Adipose tissue (tissue), 3 donors: ENCODE measurements around the gene COX6B2. TPM values are rescaled to one million over a fixed set of nuclear protein-coding genes. Genes with fewer than 3 reads are reported as not detected.
"Not testable (repeated sequence)": the region's sequence is repeated elsewhere in the genome, so short reads cannot be mapped to it uniquely, and the experiment has no call there.

Source experiments
- H3K27ac ChIP-seq: one replicate; pipeline ENCODE4 v1.5.1; 2013; ENCODE audit warnings: low read depth, low read length
- WGBS, 3 donors: extraction: QIAGEN DNeasy Blood & Tissue Kit; methylation state at CpG; one replicate each; pipeline ENCODE4 v1.1.7; 2013; 5-methylcytosine and 5-hydroxymethylcytosine counted together
- polyA plus RNA-seq, 3 donors: library from polyadenylated mRNA; stranded (reverse); fragments of 200-250 nt; gene quantifications; one replicate each; pipeline ENCODE4 v1.2.3, GENCODE V29; 2013
- donor health status: healthy with polysubstance abuse.
- donor health status: Bipolar disorder and iron deficiency.
- donor health status: healthy.

Gene COX6B2
- polyA plus RNA-seq, 3 donors = 0.03 to 0.06 TPM; not detected in 1

DNA sequence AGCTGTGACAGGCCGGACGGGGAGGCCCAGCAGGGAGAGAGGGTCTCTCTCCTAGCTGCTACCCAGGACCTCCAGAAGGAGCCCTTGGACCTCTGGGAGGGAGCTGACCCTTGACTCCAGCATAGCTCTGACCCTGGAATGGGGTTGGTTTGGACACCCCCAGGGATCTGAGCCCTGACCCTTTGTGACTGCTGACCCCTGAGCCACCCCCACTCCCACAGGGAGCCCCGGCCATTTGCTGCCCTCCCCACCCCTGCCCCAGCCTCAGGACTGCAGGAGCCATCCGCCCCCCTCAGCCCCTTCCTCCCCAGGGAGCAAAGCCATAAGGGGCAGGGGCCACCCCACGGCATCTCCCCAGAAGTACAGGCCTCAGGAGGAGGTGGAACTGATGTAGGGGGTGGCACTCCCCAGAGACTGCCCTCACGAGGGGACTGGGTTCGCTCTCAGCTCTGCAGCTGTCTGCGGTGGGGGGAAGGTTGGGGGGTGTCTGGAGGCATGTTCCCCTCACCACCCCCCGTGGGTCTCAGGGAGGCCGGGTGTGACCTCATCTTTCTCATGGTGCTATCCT lies 7.0 kb downstream of the COX6B2 start:
- no peak overlapping the region for H3K27ac ChIP-seq
- 81 to 85% (median 84%) methylated on average over 10 of the region's 10 CpGs for WGBS, 3 donors

DNA sequence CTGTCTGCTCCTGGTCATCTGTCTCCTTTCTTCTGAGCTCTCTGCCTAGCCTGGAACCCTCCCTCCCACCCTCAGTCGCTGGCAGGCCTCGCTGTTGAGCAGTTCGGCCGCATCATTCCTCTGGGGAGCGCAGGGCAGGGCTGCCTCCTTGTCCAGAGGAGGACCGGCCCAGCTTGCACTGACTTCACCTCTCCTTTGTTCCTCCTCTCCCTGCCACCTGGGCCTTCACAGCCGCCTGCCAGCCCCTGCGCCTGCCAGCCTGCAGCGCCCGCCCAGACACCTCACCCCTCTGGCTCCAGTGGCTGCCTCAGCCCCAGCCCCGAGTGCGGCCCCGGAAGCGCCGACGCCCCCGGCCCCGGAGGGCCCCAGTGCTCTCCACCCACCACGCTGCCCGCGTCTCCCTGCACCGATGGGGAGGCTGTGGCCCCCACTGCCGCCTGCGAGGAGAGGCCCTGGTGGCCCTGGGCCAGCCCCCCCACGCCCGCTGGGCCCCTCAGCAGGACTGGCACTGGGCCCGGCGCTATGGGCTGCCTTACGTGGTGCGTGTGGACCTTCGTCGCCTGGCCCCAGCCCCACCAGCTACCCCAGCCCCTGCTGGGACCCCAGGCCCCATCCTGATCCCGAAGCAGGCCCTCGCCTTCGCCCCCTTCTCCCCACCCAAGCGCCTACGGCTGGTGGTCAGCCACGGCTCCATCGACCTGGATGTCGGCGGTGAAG lies 7.6 kb downstream of the COX6B2 start:
- WGBS, 3 donors = 73 to 89% (median 76%) methylated on average over 36 to 41 of the region's 41 CpGs

DNA sequence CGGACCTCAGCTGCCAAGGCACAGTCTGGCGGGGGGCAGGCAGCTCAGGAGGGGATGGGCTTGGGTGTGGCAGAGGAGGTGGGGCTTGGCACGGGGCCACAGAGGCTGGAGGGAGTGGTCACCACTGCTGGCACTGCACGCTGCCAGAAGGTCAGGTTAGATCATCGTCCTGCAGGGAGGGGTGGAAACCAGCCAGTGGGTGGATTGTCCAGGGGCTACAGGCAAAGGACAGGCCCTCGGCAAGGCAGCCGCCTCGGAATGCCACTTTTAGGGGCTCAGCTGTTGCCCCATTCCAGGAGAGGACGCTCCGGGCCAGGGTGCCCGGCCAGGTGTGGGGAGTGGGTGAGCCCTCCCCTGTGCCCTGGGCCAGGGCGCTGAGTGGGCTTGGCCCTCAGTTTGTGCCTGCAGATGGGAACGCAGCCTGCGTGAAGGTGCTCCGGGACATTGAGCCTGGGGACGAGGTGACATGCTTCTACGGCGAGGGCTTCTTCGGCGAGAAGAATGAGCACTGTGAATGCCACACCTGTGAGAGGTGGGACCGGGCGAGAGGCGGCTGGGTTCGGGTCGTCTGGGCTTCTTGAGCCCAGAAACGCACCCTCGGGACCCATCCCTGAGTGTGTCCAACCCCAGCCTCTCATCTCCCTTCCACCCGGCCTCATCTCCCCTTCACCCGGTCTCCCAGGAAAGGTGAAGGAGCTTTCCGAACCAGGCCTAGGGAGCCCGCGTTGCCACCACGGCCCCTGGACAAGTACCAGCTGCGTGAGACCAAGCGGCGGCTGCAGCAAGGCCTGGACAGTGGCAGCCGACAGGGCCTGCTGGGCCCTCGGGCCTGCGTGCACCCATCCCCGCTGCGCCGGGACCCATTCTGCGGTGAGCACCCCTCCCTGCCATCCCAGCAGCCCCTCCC lies 8.4 kb downstream of the COX6B2 start:
- 74 to 85% (median 75%) methylated on average over 39 to 43 of the region's 43 CpGs for WGBS, 3 donors
- no peak overlapping the region for H3K27ac ChIP-seq

More for the DNA sequence above, 7.6 kb downstream of the COX6B2 start:
- no peak overlapping the region for H3K27ac ChIP-seq

DNA sequence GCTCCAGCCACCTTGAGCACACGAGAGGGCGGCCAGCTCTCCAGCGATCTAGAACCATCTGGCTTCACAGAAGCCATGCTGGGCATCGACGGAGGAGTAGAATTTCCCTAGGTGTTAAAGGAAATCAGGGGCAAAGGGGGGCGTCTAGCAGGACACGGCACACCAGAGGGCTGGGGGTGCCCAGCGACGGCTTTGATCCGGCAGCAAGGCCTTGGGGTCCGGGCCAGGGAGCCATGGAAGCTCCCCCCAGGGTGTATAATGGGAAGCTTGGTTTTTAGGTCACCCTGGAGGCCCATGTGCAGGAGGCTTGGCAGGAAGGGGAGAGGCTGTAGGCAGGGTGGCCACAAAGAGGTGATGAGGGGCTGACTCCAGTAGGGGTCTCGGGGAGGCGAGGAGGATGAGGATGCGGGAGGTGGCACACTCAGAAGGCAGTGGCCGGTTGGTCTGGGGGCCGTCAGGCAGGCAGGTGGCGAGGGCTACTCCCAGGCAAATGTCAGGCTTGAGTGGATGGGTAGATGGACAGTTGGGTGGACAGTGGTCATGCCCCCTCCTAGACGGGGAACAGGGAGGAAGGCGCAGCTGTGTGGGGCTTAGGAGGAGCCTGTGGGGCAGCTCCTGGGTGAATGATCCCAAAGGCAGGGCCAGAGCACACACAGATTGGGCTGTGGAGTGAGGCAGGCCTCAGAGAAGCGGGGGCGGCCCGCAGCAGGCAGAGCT lies 9.3 kb downstream of the COX6B2 start:
- WGBS, 3 donors = 85 to 88% (median 87%) methylated on average over 22 of the region's 22 CpGs
- H3K27ac ChIP-seq = no peak overlapping the region

DNA sequence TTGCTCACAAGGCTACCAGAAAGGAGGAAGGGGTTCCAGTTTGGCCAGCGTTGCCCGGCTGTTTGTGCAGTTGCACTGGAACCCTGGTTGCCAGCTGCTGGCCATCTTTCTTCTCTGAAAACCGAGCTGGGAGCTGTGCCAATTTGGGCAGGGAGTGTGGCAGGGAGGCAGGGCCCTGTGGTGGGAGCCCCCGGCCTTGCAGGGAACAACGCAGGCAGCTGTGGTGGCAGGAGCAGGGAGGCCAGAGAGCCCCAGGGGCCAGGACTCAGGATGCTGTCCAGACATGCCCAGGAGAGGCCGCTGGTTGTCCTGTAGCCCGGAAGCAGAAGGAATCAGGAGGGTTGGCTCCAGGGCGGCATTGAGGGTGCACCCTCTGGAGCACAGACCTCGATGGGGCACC lies 10.1 kb downstream of the COX6B2 start:
- H3K27ac ChIP-seq = no peak overlapping the region
- 67 to 88% (median 83%) methylated on average over 9 of the region's 9 CpGs for WGBS, 3 donors

DNA sequence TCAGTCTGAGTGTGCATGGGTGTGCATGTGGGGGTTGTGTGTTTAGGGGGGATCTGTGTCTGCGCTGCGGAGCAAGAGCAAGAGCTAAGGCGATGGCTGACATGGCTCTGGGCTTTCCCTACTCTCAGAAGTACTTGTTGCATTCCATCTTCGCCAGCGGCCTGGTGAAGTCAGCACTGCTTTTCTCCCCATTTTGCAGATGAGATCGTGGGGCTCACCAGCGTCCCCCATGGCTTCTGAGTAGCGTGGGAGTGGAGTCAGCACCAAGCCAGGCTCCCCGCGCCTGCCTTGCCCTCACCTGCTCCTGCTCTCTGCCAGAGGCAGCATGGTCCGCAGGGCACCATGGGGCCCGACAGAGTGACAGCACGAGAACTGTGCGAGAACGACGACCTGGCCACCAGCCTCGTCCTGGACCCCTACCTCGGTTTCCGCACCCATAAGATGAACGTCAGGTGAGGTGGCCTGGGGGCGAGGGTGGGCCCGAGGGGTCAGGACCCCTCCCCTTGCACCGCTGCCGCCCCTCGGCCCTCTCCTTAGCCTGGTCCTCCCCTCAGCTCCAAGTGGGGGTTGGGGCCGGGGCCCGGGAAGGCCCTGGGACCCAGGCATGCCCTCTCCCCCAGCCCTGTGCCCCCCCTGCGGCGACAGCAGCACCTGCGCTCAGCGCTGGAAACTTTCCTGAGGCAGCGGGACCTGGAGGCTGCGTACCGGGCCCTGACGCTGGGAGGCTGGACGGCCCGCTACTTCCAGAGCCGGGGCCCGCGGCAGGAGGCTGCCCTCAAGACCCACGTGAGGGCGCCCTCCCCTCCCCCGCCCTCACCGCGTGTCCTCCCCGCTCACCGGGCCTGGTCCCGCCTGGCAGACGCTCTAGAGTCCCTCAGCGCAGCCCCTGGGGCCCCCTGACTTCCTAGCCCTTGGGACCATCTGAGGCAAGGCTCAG lies 12.7 kb downstream of the COX6B2 start:
- H3K27ac ChIP-seq = no peak overlapping the region
- 82 to 88% (median 86%) methylated on average over 45 to 50 of the region's 50 CpGs for WGBS, 3 donors

DNA sequence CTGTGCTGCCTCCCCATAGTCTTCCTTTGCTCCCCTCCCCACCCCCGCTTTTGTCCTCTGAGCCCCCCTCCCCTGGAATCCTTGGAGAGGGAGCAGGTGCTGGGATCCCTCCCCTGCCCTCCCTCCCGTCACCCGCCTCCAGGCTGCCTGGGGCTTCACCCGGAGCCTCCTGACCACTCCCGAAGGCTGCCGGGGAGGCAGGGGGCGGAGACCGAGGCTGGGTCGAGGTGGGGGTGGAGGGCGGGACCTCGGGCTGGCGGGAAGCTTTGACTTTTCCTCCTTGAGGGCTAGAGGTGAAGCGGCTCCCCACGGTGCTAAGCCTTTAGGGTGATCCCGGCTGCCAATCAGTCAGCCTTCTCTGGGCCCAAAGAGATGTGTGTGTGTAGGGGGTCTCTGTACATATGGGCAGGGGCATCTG lies 13.3 kb downstream of the COX6B2 start:
- 3 to 7% (median 5%) methylated on average over 12 to 15 of the region's 15 CpGs for WGBS, 3 donors
- H3K27ac ChIP-seq = no peak overlapping the region

DNA sequence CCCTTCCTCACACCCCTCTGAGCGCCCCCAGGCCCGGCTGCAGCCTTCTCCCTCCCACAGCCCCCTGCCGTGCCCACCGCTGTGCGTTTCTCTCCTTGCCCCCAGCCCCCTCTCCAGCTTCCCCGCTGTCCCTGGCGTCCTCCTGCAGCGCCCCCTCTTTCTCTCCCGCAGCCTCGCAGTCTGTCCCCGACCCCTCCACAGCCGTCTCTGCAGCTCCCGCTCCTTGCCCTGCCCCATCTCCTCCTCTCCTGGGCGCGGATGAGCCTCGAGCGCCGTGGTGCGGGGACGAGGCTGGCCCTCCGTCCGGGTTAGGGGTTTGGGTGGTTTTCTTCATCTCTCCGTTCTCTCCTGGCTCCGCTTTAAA lies 13.8 kb downstream of the COX6B2 start:
- H3K27ac ChIP-seq = no peak overlapping the region
- WGBS, 3 donors = 1 to 5% (median 4%) methylated on average over 22 to 24 of the region's 24 CpGs

DNA sequence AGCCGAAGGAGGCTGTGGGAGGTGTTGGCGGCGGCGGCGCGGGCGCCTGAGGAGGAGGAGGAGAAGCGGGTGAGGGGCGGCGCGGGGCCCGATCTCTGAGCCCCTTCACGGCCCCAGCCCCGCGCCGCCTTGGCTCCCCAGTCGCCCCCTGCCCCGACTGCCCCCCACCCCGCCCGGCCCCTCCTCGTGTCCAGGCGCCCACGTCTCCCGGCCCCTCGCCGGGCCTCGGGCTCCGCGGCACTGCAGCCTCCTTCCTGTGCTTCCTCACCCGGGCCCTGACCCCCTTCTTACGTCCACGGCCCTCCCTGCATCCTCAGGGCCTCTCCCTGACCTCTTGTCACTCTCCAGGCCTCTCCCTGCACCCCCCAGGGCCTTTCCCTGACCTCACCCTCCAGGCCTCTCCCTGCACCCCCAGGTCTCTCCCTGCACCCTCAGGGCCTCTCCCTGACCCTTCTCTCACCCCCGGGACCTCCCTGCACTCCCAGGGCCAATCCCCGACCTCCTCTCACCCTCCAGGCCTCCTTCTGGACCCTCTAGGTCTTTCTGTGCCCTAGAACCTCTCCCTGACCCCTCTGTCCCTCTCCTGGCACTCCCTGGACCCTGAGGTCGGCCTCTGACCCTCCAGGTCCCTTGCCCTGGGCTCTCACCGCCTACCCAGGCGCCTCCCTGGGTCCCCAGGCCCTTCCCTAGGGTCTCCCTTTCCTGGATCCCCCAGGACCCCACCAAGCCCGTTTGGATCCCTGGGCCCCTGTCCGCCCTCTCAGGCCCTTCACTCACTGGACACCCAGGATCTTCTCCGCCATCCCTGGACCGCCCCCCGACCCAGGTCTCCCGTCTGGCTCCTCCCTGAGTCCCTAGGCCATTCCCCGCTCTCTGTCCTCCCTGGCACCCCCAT lies 14.4 kb downstream of the COX6B2 start:
- peak overlapping the region; percentile 6 for H3K27ac ChIP-seq
- 4 to 6% (median 4%) methylated on average over 16 to 44 of the region's 44 CpGs for WGBS, 3 donors

DNA sequence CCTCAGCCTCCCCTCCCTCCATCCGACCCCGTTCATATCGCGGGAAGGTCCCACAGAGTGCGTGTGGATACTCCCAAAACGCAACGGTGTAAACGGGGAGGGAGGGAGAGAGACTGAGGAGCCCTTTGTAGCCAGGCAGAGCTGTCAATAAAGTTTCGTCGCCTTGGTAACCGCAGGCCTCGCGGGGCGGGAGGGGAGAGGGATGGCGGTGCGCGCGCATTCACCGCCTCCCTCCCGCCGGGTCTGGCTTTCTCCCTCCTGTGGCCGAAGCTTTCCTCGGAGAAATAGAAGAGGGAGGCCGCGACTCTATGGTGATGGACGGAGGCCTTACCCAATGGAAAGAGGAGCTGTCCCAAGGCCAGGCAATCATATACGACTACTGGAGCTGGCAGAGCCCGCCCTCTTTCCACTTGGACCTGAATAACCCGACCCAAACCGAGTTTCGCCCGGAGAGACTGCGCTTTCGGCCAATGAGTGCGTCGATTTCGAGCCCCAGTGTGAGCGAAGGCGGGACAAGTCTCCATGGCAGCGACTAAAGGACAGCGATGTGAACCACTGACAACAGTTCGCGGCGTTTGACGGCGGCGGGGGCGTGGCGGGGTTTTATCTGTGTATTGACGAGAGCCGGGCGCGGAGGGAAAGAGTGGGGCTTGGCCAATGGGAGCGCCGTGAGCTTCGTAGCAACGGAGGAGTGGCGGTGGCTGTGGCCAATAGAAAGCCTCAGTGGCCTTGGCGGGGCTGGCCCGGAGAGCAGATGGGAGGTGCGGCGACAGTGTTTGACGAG lies 15.2 kb downstream of the COX6B2 start, which contains the start of gene KMT5C:
TSS of gene KMT5C (plus strand) at position 772 of the 784 bp plus-strand sequence. CDS start 2,061 bp downstream, outside the sequence.
- peak within 1 kb of the TSS; percentile 56 for H3K27ac ChIP-seq
- WGBS, 3 donors = 0 to 1% (median 0%) methylated on average over 54 to 63 of the region's 63 CpGs

DNA sequence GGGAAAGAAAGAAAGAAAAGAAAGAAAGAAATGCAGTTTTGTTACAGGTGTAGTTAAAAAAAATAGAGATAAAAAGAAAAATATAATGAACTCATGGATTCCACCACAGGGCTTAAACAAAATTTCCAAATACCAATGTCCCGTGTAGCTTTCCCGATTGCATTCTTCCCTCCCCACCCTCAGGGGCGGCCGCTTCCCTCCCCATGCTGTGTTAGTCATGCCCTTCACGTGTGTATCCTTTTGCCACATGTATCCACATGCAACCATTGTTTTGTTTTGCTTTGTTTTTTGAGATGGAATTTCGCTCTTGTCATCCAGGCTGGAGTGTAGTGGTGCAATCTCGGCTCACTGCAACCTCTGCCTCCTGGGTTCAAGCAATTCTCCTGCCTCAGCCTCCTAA lies 18.4 kb downstream of the COX6B2 start:
- no peak overlapping the region for H3K27ac ChIP-seq
- 69 to 82% (median 80%) methylated on average over 7 of the region's 7 CpGs for WGBS, 3 donors

DNA sequence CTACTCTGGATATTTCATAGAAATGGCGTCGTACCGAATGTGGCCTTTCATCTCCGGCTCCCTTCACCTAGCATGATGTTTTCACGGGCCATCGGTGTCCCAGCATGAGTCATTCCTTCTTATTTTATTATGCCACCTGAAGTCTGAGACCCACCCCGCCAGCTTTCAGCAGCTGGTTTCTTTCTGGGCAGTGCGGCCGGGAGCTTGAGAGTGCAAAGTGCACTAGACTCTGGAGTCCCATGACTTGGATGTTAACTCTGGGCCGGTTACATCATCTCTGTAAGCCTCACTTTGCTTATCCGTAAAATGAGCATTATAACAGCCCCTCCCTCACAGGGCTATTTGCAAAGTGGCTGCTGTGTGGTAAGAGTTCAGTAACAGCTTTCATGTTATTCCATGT lies 20.6 kb downstream of the COX6B2 start:
- no peak overlapping the region for H3K27ac ChIP-seq
- 74 to 85% (median 78%) methylated on average over 11 of the region's 11 CpGs for WGBS, 3 donors

DNA sequence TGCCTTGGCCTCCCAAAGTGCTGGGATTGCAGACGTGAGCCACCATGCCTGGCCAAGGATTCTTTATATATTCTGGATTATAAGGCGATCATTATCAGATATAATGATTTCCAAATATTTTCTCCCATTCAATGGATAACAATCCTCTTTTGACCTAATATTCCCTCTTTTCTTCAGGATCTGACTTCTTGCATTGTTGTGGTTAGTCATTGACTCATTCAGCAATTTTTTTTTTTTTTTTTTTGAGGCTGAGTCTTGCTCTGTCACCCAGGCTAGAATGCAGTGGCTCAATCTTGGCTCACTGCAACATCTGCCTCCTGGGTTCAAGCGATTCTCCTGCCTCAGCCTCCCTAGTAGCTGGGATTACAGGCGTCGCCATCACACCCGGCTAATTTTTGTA lies 24.7 kb downstream of the COX6B2 start:
- not testable (repeated sequence) for H3K27ac ChIP-seq
- WGBS, 3 donors = 85 to 89% (median 86%) methylated on average over 6 of the region's 6 CpGs

DNA sequence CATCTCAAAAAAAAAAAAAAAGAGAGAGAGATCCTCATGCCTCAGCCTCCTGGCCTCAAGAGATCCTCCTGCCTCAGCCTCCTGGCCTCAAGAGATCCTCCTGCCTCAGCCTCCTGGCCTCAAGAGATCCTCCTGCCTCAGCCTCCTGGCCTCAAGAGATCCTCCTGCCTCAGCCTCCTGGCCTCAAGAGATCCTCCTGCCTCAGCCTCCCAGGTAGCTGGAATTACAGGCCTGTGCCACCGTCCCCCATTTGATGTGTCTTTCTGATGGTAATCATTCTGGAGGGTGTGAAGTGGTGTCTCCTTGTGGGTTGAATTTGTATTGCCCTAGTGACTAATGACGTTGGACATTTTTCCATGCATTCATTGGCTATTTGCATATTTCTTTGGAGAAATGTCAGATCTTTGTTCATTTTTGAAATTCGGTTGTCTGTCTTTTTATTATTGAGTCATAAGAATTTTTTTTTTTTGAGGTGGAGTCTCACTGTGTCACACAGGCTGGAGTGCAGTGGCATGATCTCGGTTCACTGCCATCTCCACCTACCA lies 25.7 kb downstream of the COX6B2 start:
- 65 to 77% (median 77%) methylated on average over 4 of the region's 4 CpGs for WGBS, 3 donors
- not testable (repeated sequence) for H3K27ac ChIP-seq

DNA sequence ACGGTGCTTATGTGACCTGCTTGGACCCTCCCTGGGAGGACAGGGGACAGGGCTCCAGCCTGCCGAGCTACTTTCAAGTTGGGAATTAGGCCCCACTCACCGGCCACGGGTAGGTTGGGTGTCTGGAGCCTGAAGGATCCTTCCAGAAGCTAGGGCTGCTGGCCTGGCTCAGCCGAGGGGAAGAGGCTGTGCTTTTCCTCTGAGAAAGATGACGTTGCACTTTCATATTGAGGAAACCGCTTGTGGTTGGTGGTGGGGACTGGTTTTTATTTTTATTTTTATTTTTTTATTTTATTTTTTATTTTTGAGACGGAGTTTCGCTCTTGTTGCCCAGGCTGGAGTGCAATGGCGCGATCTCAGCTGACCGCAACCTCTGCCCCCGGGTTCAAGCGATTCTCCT lies 29.3 kb downstream of the COX6B2 start, which contains the start of gene TMEM150B:
TSS of gene TMEM150B (minus strand) at position 170 of the 400 bp plus-strand sequence. CDS start 4,305 bp downstream, outside the sequence.
- 56 to 75% (median 58%) methylated on average over 14 of the region's 14 CpGs for WGBS, 3 donors
- H3K27ac ChIP-seq = no peak within 1 kb of the TSS
